Cardiac septum (tissue), 1 donor: ENCODE measurements around the gene PTPRM. TPM values are rescaled to one million over a fixed set of nuclear protein-coding genes. Genes with fewer than 3 reads are reported as not detected.

ENCODE experiments used
- DNase-seq: peaks from one replicate; pipeline ENCODE4 v3.0.0-alpha.2; 2020; ENCODE audit warnings: low spot score
- intact Hi-C: fragments of 100-400 bp; cut with DNase I; formaldehyde crosslinking; loops from one replicate; pipeline ENCODE4 v1.14.0; 2022
- total RNA-seq: library from RNA; stranded (reverse); fragmentation: NEBNext Ultra II Directional; extraction: Animal tissue kit (Norgen Biotek cat#: 25700); gene quantifications from one replicate; pipeline ENCODE4 v1.2.1, GENCODE V29; 2021
- donor health status: DM: no; HTN: no; CAD: no.

The PTPRM gene
- total RNA-seq, 1 donor from 2014 or later = 132 TPM

GRCh38 chr18:7646174-7646886, 79.2 kb downstream of the PTPRM start:
- intact Hi-C loops = no loop called here
- DNase-seq = no peak

GRCh38 chr18:7647500-7647899, 80.4 kb downstream of the PTPRM start:
- intact Hi-C loops = no loop called here
- no peak for DNase-seq

GRCh38 chr18:7657050-7657449, 89.9 kb downstream of the PTPRM start:
- no peak for DNase-seq
- intact Hi-C loops = loop anchor here (5.0 kb wide), 1 partner anchor 35 kb away; no protein-coding TSS in a partner anchor

GRCh38 chr18:7657937-7658336, 90.8 kb downstream of the PTPRM start:
- intact Hi-C loops = loop anchor here (5.0 kb wide), 1 partner anchor 36 kb away; no protein-coding TSS in a partner anchor
- DNase-seq = no peak

GRCh38 chr18:7658701-7659100, 91.6 kb downstream of the PTPRM start:
- no peak for DNase-seq
- intact Hi-C loops = loop anchor here (5.0 kb wide), 1 partner anchor 36 kb away; no protein-coding TSS in a partner anchor

- no peak for DNase-seq
- intact Hi-C loops = no loop called here
Observed at GRCh38 chr18:7661207-7661606, 94.1 kb downstream of the PTPRM start.

- intact Hi-C loops = no loop called here
- no peak for DNase-seq
Observed at GRCh38 chr18:7662866-7663265, 95.8 kb downstream of the PTPRM start.

GRCh38 chr18:7663366-7664312, 96.5 kb downstream of the PTPRM start:
- DNase-seq = no peak
- intact Hi-C loops = no loop called here

- intact Hi-C loops = no loop called here
- no peak for DNase-seq
Observed at GRCh38 chr18:7666195-7666776, 99.2 kb downstream of the PTPRM start.

GRCh38 chr18:7668392-7668791, 101.3 kb downstream of the PTPRM start:
- no peak for DNase-seq
- intact Hi-C loops = no loop called here

- DNase-seq = no peak
- intact Hi-C loops = no loop called here
Observed at GRCh38 chr18:7669361-7669760, 102.2 kb downstream of the PTPRM start.

- no peak for DNase-seq
- intact Hi-C loops = no loop called here
Observed at GRCh38 chr18:7671105-7671504, 104.0 kb downstream of the PTPRM start.

GRCh38 chr18:7676253-7676873, 109.2 kb downstream of the PTPRM start:
- intact Hi-C loops = loop anchor here (5.0 kb wide), 1 partner anchor 69 kb away; no protein-coding TSS in a partner anchor

GRCh38 chr18:7677001-7677400, 109.9 kb downstream of the PTPRM start:
- DNase-seq = no peak
- intact Hi-C loops = loop anchor here (5.0 kb wide), 1 partner anchor 70 kb away; no protein-coding TSS in a partner anchor

More at GRCh38 chr18:7676253-7676873, 109.2 kb downstream of the PTPRM start:
- DNase-seq = no peak

- intact Hi-C loops = loop anchor here (5.0 kb wide), 1 partner anchor 70 kb away; no protein-coding TSS in a partner anchor
- no peak for DNase-seq
Observed at GRCh38 chr18:7677424-7677823, 110.3 kb downstream of the PTPRM start.

- DNase-seq = no peak
- intact Hi-C loops = loop anchor here (5.0 kb wide), 1 partner anchor 71 kb away; no protein-coding TSS in a partner anchor
Observed at GRCh38 chr18:7678389-7678788, 111.3 kb downstream of the PTPRM start.

- intact Hi-C loops = loop anchor here (5.0 kb wide), 1 partner anchor 72 kb away; no protein-coding TSS in a partner anchor
- no peak for DNase-seq
Observed at GRCh38 chr18:7678801-7679200, 111.7 kb downstream of the PTPRM start.

- intact Hi-C loops = no loop called here
- DNase-seq = no peak
Observed at GRCh38 chr18:7681298-7681697, 114.2 kb downstream of the PTPRM start.

- intact Hi-C loops = no loop called here
- no peak for DNase-seq
Observed at GRCh38 chr18:7682321-7682720, 115.2 kb downstream of the PTPRM start.
